ENCODE results near the gene NANOS1. TPM values are rescaled to one million over a fixed set of nuclear protein-coding genes. Genes with fewer than 3 reads are reported as not detected.

NANOS1 gene
- total RNA-seq, 6 experiments from 2014 or later: 0.05 to 0.33 (median 0.12) TPM

GRCh38 chr10:119020627-119020946, 8.9 kb upstream of the NANOS1 start:
- Mint-ChIP-seq H3K4me1 (ENCODE audit: low read depth) (peaks cover 44% of the 10 kb centered on the region), H3K36me3 (ENCODE audit: low read depth) (no peaks in the 10 kb centered on the region), H3K27ac (no peak overlapping the region), H3K27me3 (ENCODE audit: insufficient read depth) (peaks cover 1% of the 10 kb centered on the region), H3K9me3 (no peaks in the 10 kb centered on the region), H3K4me3 (no peak overlapping the region; the same call in 1 of the 2 replicates)
- no peak for DNase-seq
- TF ChIP-seq CTCF (IDR thresholded peaks at IDR 0.05): no peak

GRCh38 chr10:119022846-119023552, 6.5 kb upstream of the NANOS1 start:
- Mint-ChIP-seq H3K9me3 (no peaks in the 10 kb centered on the region), H3K36me3 (ENCODE audit: low read depth) (no peaks in the 10 kb centered on the region), H3K4me1 (ENCODE audit: low read depth) (peaks cover 53% of the 10 kb centered on the region), H3K27ac (peak overlapping the region; percentile 30), H3K4me3 (peak overlapping the region; percentile 46; the same call in 1 of the 2 replicates), H3K27me3 (ENCODE audit: insufficient read depth) (peaks cover 6% of the 10 kb centered on the region)
- no peak for TF ChIP-seq CTCF (IDR thresholded peaks at IDR 0.05)
- DNase-seq: peak; percentile 70

GRCh38 chr10:119023553-119023868, 6.0 kb upstream of the NANOS1 start:
- peaks cover 53% of the 10 kb centered on the region for H3K4me1 Mint-ChIP-seq (ENCODE audit: low read depth)
- H3K27ac Mint-ChIP-seq: no peak overlapping the region

GRCh38 chr10:119024882-119025281, 4.6 kb upstream of the NANOS1 start:
- no peak for DNase-seq
- Mint-ChIP-seq H3K4me3 (no peak overlapping the region), H3K27me3 (ENCODE audit: insufficient read depth) (peaks cover 6% of the 10 kb centered on the region), H3K36me3 (ENCODE audit: low read depth) (no peaks in the 10 kb centered on the region), H3K9me3 (no peaks in the 10 kb centered on the region), H3K4me1 (ENCODE audit: low read depth) (peaks cover 48% of the 10 kb centered on the region), H3K27ac (no peak overlapping the region)
- no peak for TF ChIP-seq CTCF (IDR thresholded peaks at IDR 0.05)

More at GRCh38 chr10:119023553-119023868, 6.0 kb upstream of the NANOS1 start:
- Mint-ChIP-seq H3K4me3 (peak overlapping the region; percentile 46; the same call in 1 of the 2 replicates), H3K27me3 (ENCODE audit: insufficient read depth) (peaks cover 6% of the 10 kb centered on the region), H3K9me3 (no peaks in the 10 kb centered on the region), H3K36me3 (ENCODE audit: low read depth) (no peaks in the 10 kb centered on the region)
- no peak for TF ChIP-seq CTCF (IDR thresholded peaks at IDR 0.05)
- no peak for DNase-seq

- H3K4me1 Mint-ChIP-seq (ENCODE audit: low read depth): peaks cover 44% of the 10 kb centered on the region
- H3K27ac Mint-ChIP-seq: no peak overlapping the region
- DNase-seq: peak; percentile 71
- no peak overlapping the region for H3K4me3 Mint-ChIP-seq
- no peaks in the 10 kb centered on the region for H3K9me3 Mint-ChIP-seq
- peaks cover 6% of the 10 kb centered on the region for H3K27me3 Mint-ChIP-seq (ENCODE audit: insufficient read depth)
- TF ChIP-seq CTCF (IDR thresholded peaks at IDR 0.05): no peak; the same call in 1 of the 2 replicates
- H3K36me3 Mint-ChIP-seq (ENCODE audit: low read depth): no peaks in the 10 kb centered on the region
Measured at GRCh38 chr10:119025336-119025735, 4.2 kb upstream of the NANOS1 start.
